ENCODE results near the gene LSAMP. TPM values are rescaled to one million over a fixed set of nuclear protein-coding genes. Genes with fewer than 3 reads are reported as not detected.

The LSAMP gene
- total RNA-seq, 1 donor from 2014 or later: 4.4 TPM

GRCh38 chr3:116052602-116053001, 392.7 kb downstream of the LSAMP start:
- H3K4me1 Mint-ChIP-seq (ENCODE audit: unreplicated experiment): no peaks in the 10 kb centered on the region
- no peak overlapping the region for H3K4me3 Mint-ChIP-seq (ENCODE audit: unreplicated experiment)
- no peaks in the 10 kb centered on the region for H3K36me3 Mint-ChIP-seq (ENCODE audit: unreplicated experiment)
- H3K9me3 Mint-ChIP-seq (ENCODE audit: unreplicated experiment): no peaks in the 10 kb centered on the region
- peaks cover 2% of the 10 kb centered on the region for H3K27me3 Mint-ChIP-seq (ENCODE audit: unreplicated experiment)
- no peak for TF ChIP-seq CTCF (IDR thresholded peaks at IDR 0.05)
- DNase-seq (ENCODE audit: extremely low spot score, unreplicated experiment): no peak
- no peak overlapping the region for H3K27ac Mint-ChIP-seq (ENCODE audit: unreplicated experiment)

GRCh38 chr3:116051586-116051985, 393.7 kb downstream of the LSAMP start:
- Mint-ChIP-seq H3K36me3 (ENCODE audit: unreplicated experiment) (no peaks in the 10 kb centered on the region), H3K9me3 (ENCODE audit: unreplicated experiment) (no peaks in the 10 kb centered on the region), H3K4me3 (ENCODE audit: unreplicated experiment) (no peak overlapping the region), H3K4me1 (ENCODE audit: unreplicated experiment) (no peaks in the 10 kb centered on the region), H3K27me3 (ENCODE audit: unreplicated experiment) (peaks cover 2% of the 10 kb centered on the region), H3K27ac (ENCODE audit: unreplicated experiment) (no peak overlapping the region)
- no peak for TF ChIP-seq CTCF (IDR thresholded peaks at IDR 0.05)
- no peak for DNase-seq (ENCODE audit: extremely low spot score, unreplicated experiment)

GRCh38 chr3:116051040-116051439, 394.2 kb downstream of the LSAMP start:
- Mint-ChIP-seq H3K36me3 (ENCODE audit: unreplicated experiment) (no peaks in the 10 kb centered on the region), H3K4me1 (ENCODE audit: unreplicated experiment) (no peaks in the 10 kb centered on the region), H3K9me3 (ENCODE audit: unreplicated experiment) (no peaks in the 10 kb centered on the region), H3K27me3 (ENCODE audit: unreplicated experiment) (peaks cover 2% of the 10 kb centered on the region), H3K4me3 (ENCODE audit: unreplicated experiment) (no peak overlapping the region), H3K27ac (ENCODE audit: unreplicated experiment) (no peak overlapping the region)
- DNase-seq (ENCODE audit: extremely low spot score, unreplicated experiment): no peak
- no peak for TF ChIP-seq CTCF (IDR thresholded peaks at IDR 0.05)

- H3K4me1 Mint-ChIP-seq (ENCODE audit: unreplicated experiment): no peaks in the 10 kb centered on the region
- peaks cover 2% of the 10 kb centered on the region for H3K27me3 Mint-ChIP-seq (ENCODE audit: unreplicated experiment)
- H3K36me3 Mint-ChIP-seq (ENCODE audit: unreplicated experiment): no peaks in the 10 kb centered on the region
- DNase-seq (ENCODE audit: extremely low spot score, unreplicated experiment): no peak
- no peak overlapping the region for H3K27ac Mint-ChIP-seq (ENCODE audit: unreplicated experiment)
- TF ChIP-seq CTCF (IDR thresholded peaks at IDR 0.05): no peak
- H3K9me3 Mint-ChIP-seq (ENCODE audit: unreplicated experiment): no peaks in the 10 kb centered on the region
- H3K4me3 Mint-ChIP-seq (ENCODE audit: unreplicated experiment): no peak overlapping the region
Observed at GRCh38 chr3:116050311-116050915, 394.9 kb downstream of the LSAMP start.

GRCh38 chr3:116048991-116049390, 396.3 kb downstream of the LSAMP start:
- no peaks in the 10 kb centered on the region for H3K36me3 Mint-ChIP-seq (ENCODE audit: unreplicated experiment)
- no peak for DNase-seq (ENCODE audit: extremely low spot score, unreplicated experiment)
- H3K27ac Mint-ChIP-seq (ENCODE audit: unreplicated experiment): no peak overlapping the region
- H3K27me3 Mint-ChIP-seq (ENCODE audit: unreplicated experiment): peaks cover 2% of the 10 kb centered on the region
- no peak for TF ChIP-seq CTCF (IDR thresholded peaks at IDR 0.05)
- H3K4me1 Mint-ChIP-seq (ENCODE audit: unreplicated experiment): no peaks in the 10 kb centered on the region
- H3K4me3 Mint-ChIP-seq (ENCODE audit: unreplicated experiment): no peak overlapping the region
- no peaks in the 10 kb centered on the region for H3K9me3 Mint-ChIP-seq (ENCODE audit: unreplicated experiment)

All from osteocyte (in vitro differentiated cells).